Kidney glomerular epithelial cell (primary cell): ENCODE data around the gene SH3TC1.

ENCODE experiments used
- DNase-seq: peaks from one replicate; lab custom pipeline; 2025; lab: John Stamatoyannopoulos, UW

SH3TC1 gene

GRCh38 chr4:8287343-8288280, 88.5 kb downstream of the SH3TC1 start:
- DNase-seq, result no peak

GRCh38 chr4:8289151-8289750, 90.2 kb downstream of the SH3TC1 start:
- no peak for DNase-seq

GRCh38 chr4:8289956-8290700, 91.0 kb downstream of the SH3TC1 start:
- no peak for DNase-seq

- no peak for DNase-seq
These were observed 91.5 kb downstream of the SH3TC1 start for GRCh38 chr4:8290701-8290970.
